ENCODE results near the gene HRH1.

Gene HRH1

GRCh38 chr3:11312166-11312565 is 157.9 kb downstream of the HRH1 start:
- TF ChIP-seq CTCF (IDR thresholded peaks at IDR 0.05; ENCODE audit: control insufficient read depth, insufficient read depth, low read depth, low read length, missing control alignments), result no peak
- no peak for DNase-seq (ENCODE audit: low read depth)
- no peak overlapping the region for H3K4me3 ChIP-seq (ENCODE audit: control insufficient read depth, low read depth, low read length)
